ENCODE data around the gene PTPRG.

Gene PTPRG
- 0 reads per million in 3 donors for total RNA-seq

DNA sequence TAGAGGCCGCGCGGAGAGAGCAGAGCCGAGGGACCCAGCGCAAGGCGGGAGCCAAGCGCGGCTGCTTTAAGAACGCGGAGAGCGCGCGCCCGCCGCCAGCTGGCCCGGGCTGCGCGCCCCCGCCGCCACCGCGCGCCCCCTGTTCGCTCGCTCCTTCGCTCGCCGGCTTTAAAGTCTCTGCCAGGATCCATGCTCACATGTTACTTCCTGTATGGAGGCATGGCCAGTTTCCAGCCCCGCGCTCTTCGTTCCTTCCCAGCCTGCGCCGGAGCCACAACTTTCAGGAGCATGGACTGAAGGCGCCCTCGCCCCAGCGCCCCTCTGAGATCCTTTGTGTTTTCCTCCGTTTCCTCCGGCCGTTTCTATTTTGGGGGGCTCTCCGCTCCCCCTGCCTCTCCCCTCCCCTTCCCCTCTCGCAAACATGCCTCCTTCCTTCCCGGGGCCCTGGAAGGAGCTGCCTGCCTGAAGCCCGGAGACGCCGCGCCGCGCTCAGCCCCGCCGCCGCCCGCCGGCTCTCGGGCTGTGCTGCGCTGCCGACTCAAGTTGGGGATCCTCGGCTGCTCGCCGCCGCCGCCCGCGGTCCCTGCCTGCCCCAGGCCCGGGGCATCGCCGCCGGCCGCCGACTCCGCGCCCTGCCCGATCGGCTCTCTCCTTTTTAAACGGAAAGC, at the start of gene PTPRG:
Gene PTPRG (plus strand): TSS at position 198 of the 668 bp plus-strand sequence. CDS start 717 bp downstream, outside the sequence.
- no peak for DNase-seq
- H3K27ac ChIP-seq (ENCODE audit: insufficient read depth, low read length, poor library complexity, severe bottlenecking) = no peak within 1 kb of the TSS
- peaks cover 2% of the 10 kb centered on the region for H3K27me3 ChIP-seq (replicated peaks; ENCODE audit: control insufficient read depth, insufficient read depth, low read length, poor library complexity, severe bottlenecking)
- no peaks in the 10 kb centered on the region for H3K4me1 ChIP-seq (ENCODE audit: control insufficient read depth, insufficient read depth, low read length, poor library complexity, severe bottlenecking)
- H3K4me3 ChIP-seq (ENCODE audit: insufficient read depth, low read depth, low read length, poor library complexity, severe bottlenecking) = no peak within 1 kb of the TSS
- no peaks in the 10 kb centered on the region for H3K9me3 ChIP-seq (ENCODE audit: control insufficient read depth, low read length)
- H3K36me3 ChIP-seq (ENCODE audit: control insufficient read depth, insufficient read depth, low read length) = no peaks in the 10 kb centered on the region

DNA sequence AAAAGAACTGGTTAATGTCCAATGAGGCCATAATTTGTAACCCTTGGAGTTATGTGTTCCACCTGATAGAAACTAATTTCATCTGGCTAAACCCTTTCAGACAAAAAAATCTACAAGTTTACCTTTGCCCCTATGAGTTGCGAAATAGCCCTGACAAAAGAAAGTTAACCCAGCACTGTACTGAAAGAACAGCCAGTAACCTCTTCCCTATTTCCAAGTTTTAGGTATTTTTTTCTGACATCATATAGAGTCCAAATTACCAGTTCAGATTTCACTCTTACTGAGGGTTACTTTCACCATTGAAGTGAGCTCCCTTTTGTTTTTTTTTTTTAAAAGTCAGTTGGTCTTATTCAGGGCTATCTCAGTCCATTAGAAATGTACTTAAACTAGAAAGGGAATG, 42.8 kb upstream of the PTPRG start:
- H3K27me3 ChIP-seq (replicated peaks; ENCODE audit: control insufficient read depth, insufficient read depth, low read length, poor library complexity, severe bottlenecking) = no peaks in the 10 kb centered on the region
- no peak overlapping the region for H3K27ac ChIP-seq (ENCODE audit: insufficient read depth, low read length, poor library complexity, severe bottlenecking)
- DNase-seq = no peak
- H3K4me3 ChIP-seq (ENCODE audit: insufficient read depth, low read depth, low read length, poor library complexity, severe bottlenecking) = no peak overlapping the region
- H3K36me3 ChIP-seq (ENCODE audit: control insufficient read depth, insufficient read depth, low read length) = no peaks in the 10 kb centered on the region
- no peaks in the 10 kb centered on the region for H3K4me1 ChIP-seq (ENCODE audit: control insufficient read depth, insufficient read depth, low read length, poor library complexity, severe bottlenecking)
- H3K9me3 ChIP-seq (ENCODE audit: control insufficient read depth, low read length) = no peaks in the 10 kb centered on the region

- H3K27ac ChIP-seq (ENCODE audit: insufficient read depth, low read length, poor library complexity, severe bottlenecking) = no peak overlapping the region
- no peaks in the 10 kb centered on the region for H3K27me3 ChIP-seq (replicated peaks; ENCODE audit: control insufficient read depth, insufficient read depth, low read length, poor library complexity, severe bottlenecking)
- no peaks in the 10 kb centered on the region for H3K4me1 ChIP-seq (ENCODE audit: control insufficient read depth, insufficient read depth, low read length, poor library complexity, severe bottlenecking)
- H3K4me3 ChIP-seq (ENCODE audit: insufficient read depth, low read depth, low read length, poor library complexity, severe bottlenecking) = no peak overlapping the region
- H3K36me3 ChIP-seq (ENCODE audit: control insufficient read depth, insufficient read depth, low read length) = no peaks in the 10 kb centered on the region
- DNase-seq = no peak
- no peaks in the 10 kb centered on the region for H3K9me3 ChIP-seq (ENCODE audit: control insufficient read depth, low read length)
These were observed 40.3 kb upstream of the PTPRG start for GRCh38 chr3:61520966-61521628.

GRCh38 chr3:61522060-61522459, 39.3 kb upstream of the PTPRG start:
- Histone ChIP-seq H3K27ac (ENCODE audit: insufficient read depth, low read length, poor library complexity, severe bottlenecking) (no peak overlapping the region), H3K36me3 (ENCODE audit: control insufficient read depth, insufficient read depth, low read length) (no peaks in the 10 kb centered on the region), H3K9me3 (ENCODE audit: control insufficient read depth, low read length) (no peaks in the 10 kb centered on the region), H3K4me3 (ENCODE audit: insufficient read depth, low read depth, low read length, poor library complexity, severe bottlenecking) (no peak overlapping the region), H3K4me1 (ENCODE audit: control insufficient read depth, insufficient read depth, low read length, poor library complexity, severe bottlenecking) (no peaks in the 10 kb centered on the region), H3K27me3 (replicated peaks; ENCODE audit: control insufficient read depth, insufficient read depth, low read length, poor library complexity, severe bottlenecking) (no peaks in the 10 kb centered on the region)
- no peak for DNase-seq

DNA sequence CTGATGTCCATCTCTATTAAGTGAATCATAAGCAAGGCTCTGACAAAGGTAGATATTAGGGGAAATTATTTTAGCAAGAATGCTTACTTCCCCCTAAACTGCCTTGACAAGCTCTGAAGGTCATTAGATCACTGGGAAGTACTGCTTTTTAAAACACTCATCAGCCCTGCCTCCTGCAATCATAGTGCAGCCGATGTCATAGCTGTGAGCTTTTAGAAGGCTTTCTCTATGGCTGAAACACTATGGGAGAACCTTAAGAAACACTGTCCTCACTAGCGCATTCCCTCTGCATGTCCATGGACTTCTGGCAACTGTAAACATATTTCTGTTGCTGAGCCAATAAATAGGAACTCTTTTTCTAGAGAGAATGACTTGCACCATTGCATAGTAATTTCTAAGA, 38.7 kb upstream of the PTPRG start:
- H3K36me3 ChIP-seq (ENCODE audit: control insufficient read depth, insufficient read depth, low read length) = no peaks in the 10 kb centered on the region
- DNase-seq = no peak
- no peak overlapping the region for H3K27ac ChIP-seq (ENCODE audit: insufficient read depth, low read length, poor library complexity, severe bottlenecking)
- H3K9me3 ChIP-seq (ENCODE audit: control insufficient read depth, low read length) = no peaks in the 10 kb centered on the region
- no peaks in the 10 kb centered on the region for H3K4me1 ChIP-seq (ENCODE audit: control insufficient read depth, insufficient read depth, low read length, poor library complexity, severe bottlenecking)
- H3K27me3 ChIP-seq (replicated peaks; ENCODE audit: control insufficient read depth, insufficient read depth, low read length, poor library complexity, severe bottlenecking) = no peaks in the 10 kb centered on the region
- H3K4me3 ChIP-seq (ENCODE audit: insufficient read depth, low read depth, low read length, poor library complexity, severe bottlenecking) = no peak overlapping the region

GRCh38 chr3:61524933-61525332, 36.4 kb upstream of the PTPRG start:
- no peaks in the 10 kb centered on the region for H3K4me1 ChIP-seq (ENCODE audit: control insufficient read depth, insufficient read depth, low read length, poor library complexity, severe bottlenecking)
- H3K4me3 ChIP-seq (ENCODE audit: insufficient read depth, low read depth, low read length, poor library complexity, severe bottlenecking) = no peak overlapping the region
- H3K9me3 ChIP-seq (ENCODE audit: control insufficient read depth, low read length) = no peaks in the 10 kb centered on the region
- H3K36me3 ChIP-seq (ENCODE audit: control insufficient read depth, insufficient read depth, low read length) = no peaks in the 10 kb centered on the region
- no peak overlapping the region for H3K27ac ChIP-seq (ENCODE audit: insufficient read depth, low read length, poor library complexity, severe bottlenecking)
- DNase-seq = no peak
- H3K27me3 ChIP-seq (replicated peaks; ENCODE audit: control insufficient read depth, insufficient read depth, low read length, poor library complexity, severe bottlenecking) = no peaks in the 10 kb centered on the region

- no peaks in the 10 kb centered on the region for H3K4me1 ChIP-seq (ENCODE audit: control insufficient read depth, insufficient read depth, low read length, poor library complexity, severe bottlenecking)
- no peak overlapping the region for H3K27ac ChIP-seq (ENCODE audit: insufficient read depth, low read length, poor library complexity, severe bottlenecking)
- H3K4me3 ChIP-seq (ENCODE audit: insufficient read depth, low read depth, low read length, poor library complexity, severe bottlenecking) = no peak overlapping the region
- H3K27me3 ChIP-seq (replicated peaks; ENCODE audit: control insufficient read depth, insufficient read depth, low read length, poor library complexity, severe bottlenecking) = no peaks in the 10 kb centered on the region
- DNase-seq = no peak
- H3K9me3 ChIP-seq (ENCODE audit: control insufficient read depth, low read length) = no peaks in the 10 kb centered on the region
- H3K36me3 ChIP-seq (ENCODE audit: control insufficient read depth, insufficient read depth, low read length) = no peaks in the 10 kb centered on the region
These were observed 35.1 kb upstream of the PTPRG start for GRCh38 chr3:61526308-61526707.

DNA sequence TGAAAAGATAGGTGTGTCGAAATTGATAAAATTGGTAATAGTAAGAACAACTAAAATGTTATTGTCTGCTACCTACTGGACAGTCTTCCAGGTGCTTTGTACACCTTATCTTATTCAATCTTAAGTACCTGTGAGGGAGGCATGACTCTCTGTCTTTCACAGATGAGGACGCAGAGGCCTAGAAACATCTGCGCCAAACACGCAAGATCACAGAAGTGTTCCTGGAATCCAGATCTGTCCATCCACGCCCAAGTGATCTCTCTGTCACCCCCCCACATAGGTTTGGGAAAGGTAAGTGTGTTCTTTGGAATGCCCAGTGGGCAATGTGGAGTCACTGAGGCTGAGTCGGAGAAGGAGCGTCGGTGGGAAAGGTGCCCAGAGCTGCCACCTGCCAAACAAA, 34.4 kb upstream of the PTPRG start:
- Histone ChIP-seq H3K27me3 (replicated peaks; ENCODE audit: control insufficient read depth, insufficient read depth, low read length, poor library complexity, severe bottlenecking) (no peaks in the 10 kb centered on the region), H3K36me3 (ENCODE audit: control insufficient read depth, insufficient read depth, low read length) (no peaks in the 10 kb centered on the region)

DNA sequence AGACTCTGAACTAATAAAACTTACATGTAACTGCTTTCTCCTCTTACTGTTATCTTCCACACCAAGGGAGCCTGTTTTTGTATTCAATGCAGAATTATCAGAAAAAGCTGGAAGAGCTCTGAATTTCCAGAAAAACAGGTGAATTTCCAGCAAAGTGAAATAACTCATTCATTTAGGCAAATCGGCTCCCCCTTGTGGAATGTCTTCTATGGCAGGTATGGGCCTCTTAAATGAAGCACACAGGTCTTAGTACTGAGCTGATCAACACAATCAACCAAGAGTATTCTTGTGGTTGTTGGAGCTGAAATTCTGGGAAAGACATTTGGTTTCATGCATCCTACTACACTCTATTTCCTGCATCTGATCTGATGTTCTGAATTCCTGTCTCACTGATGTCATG, 31.0 kb upstream of the PTPRG start:
- DNase-seq = no peak
- Histone ChIP-seq H3K36me3 (ENCODE audit: control insufficient read depth, insufficient read depth, low read length) (no peaks in the 10 kb centered on the region), H3K27me3 (replicated peaks; ENCODE audit: control insufficient read depth, insufficient read depth, low read length, poor library complexity, severe bottlenecking) (no peaks in the 10 kb centered on the region), H3K27ac (ENCODE audit: insufficient read depth, low read length, poor library complexity, severe bottlenecking) (no peak overlapping the region), H3K9me3 (ENCODE audit: control insufficient read depth, low read length) (no peaks in the 10 kb centered on the region), H3K4me3 (ENCODE audit: insufficient read depth, low read depth, low read length, poor library complexity, severe bottlenecking) (no peak overlapping the region), H3K4me1 (ENCODE audit: control insufficient read depth, insufficient read depth, low read length, poor library complexity, severe bottlenecking) (no peaks in the 10 kb centered on the region)

More for the DNA sequence above, 34.4 kb upstream of the PTPRG start:
- H3K27ac ChIP-seq (ENCODE audit: insufficient read depth, low read length, poor library complexity, severe bottlenecking) = no peak overlapping the region
- no peak overlapping the region for H3K4me3 ChIP-seq (ENCODE audit: insufficient read depth, low read depth, low read length, poor library complexity, severe bottlenecking)
- H3K4me1 ChIP-seq (ENCODE audit: control insufficient read depth, insufficient read depth, low read length, poor library complexity, severe bottlenecking) = no peaks in the 10 kb centered on the region
- H3K9me3 ChIP-seq (ENCODE audit: control insufficient read depth, low read length) = no peaks in the 10 kb centered on the region
- no peak for DNase-seq

GRCh38 chr3:61531528-61531927, 29.8 kb upstream of the PTPRG start:
- H3K4me3 ChIP-seq (ENCODE audit: insufficient read depth, low read depth, low read length, poor library complexity, severe bottlenecking) = no peak overlapping the region
- no peak for DNase-seq

More at GRCh38 chr3:61531528-61531927, 29.8 kb upstream of the PTPRG start:
- Histone ChIP-seq H3K27ac (ENCODE audit: insufficient read depth, low read length, poor library complexity, severe bottlenecking) (no peak overlapping the region), H3K9me3 (ENCODE audit: control insufficient read depth, low read length) (no peaks in the 10 kb centered on the region), H3K4me1 (ENCODE audit: control insufficient read depth, insufficient read depth, low read length, poor library complexity, severe bottlenecking) (no peaks in the 10 kb centered on the region), H3K36me3 (ENCODE audit: control insufficient read depth, insufficient read depth, low read length) (no peaks in the 10 kb centered on the region), H3K27me3 (replicated peaks; ENCODE audit: control insufficient read depth, insufficient read depth, low read length, poor library complexity, severe bottlenecking) (no peaks in the 10 kb centered on the region)
